ENCODE measurements around the gene KIRREL1.

The KIRREL1 gene

DNA sequence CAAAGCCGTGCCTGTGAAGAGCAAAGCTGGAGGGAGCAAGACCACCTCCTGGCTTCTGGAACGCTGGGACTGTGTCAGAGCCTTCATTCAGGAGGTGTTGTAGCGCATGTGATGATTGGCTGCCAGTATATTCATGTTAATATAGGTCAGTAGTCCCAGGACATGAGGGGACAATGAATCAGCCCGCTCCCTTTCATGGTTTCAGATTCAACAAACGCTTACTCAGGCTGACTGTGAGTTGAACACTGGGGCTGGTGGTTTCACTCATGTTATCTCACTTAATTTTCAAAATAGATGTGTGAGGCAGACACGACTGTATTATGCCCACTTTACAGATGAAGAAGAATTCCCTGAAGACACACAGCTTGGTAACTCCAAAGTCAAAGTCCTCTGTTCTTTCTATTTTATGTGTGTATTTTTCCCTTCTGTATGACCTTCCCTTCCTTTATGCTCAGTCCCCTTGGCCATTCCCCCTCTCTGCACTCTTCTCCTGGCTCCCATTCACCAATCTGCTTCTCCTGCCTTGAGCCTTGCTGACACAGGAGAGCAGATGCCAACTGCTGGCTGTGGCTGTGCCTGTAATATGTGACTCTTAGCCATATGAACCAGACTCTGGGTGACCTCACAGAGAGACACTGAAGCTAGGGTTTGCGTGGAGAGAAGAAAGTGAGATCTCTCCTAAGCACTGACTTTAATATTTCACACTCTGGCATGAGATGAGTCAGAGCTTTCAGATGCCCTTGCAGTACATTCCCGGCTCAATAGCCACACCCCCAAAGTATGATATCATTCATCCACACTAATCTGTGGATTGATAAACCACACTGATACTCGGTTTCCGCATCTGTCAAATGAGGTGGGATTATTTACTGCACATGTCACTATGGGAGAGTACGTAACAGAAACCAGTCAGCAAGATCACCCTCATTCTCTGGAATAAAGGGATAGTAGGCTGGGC is 31.4 kb upstream of the KIRREL1 start:
- no peak overlapping the region for H3K4me3 ChIP-seq (ENCODE audit: low read depth, low read length)
- TF ChIP-seq, protein P1, sequence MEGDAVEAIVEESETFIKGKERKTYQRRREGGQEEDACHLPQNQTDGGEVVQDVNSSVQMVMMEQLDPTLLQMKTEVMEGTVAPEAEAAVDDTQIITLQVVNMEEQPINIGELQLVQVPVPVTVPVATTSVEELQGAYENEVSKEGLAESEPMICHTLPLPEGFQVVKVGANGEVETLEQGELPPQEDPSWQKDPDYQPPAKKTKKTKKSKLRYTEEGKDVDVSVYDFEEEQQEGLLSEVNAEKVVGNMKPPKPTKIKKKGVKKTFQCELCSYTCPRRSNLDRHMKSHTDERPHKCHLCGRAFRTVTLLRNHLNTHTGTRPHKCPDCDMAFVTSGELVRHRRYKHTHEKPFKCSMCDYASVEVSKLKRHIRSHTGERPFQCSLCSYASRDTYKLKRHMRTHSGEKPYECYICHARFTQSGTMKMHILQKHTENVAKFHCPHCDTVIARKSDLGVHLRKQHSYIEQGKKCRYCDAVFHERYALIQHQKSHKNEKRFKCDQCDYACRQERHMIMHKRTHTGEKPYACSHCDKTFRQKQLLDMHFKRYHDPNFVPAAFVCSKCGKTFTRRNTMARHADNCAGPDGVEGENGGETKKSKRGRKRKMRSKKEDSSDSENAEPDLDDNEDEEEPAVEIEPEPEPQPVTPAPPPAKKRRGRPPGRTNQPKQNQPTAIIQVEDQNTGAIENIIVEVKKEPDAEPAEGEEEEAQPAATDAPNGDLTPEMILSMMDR (IDR thresholded peaks at IDR 0.05; ENCODE audit: low read depth, low read length, missing control alignments) = no peak
- DNase-seq (ENCODE audit: low read depth) = no peak

DNA sequence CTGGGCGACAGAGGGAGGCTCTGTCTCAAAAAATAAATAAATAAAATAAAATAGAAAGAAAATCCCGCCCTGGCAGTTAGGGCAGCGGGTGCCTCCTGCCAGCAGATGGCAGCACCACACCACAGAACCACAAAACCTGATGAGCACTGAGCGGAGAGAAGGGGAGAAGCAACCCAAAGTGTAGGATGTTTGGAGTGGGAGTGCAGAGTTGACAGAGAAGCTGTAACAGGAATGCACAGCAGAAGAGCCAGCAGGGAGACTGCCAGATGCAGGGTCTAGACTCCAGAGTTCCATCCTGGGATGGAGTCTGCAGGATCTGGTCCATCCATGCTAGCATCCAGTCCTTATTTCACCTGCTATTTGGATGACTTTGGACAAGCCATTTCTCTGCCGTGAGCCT is 29.7 kb upstream of the KIRREL1 start:
- no peak for DNase-seq (ENCODE audit: low read depth)
- TF ChIP-seq, protein P1 (IDR thresholded peaks at IDR 0.05; ENCODE audit: low read depth, low read length, missing control alignments) = peak; percentile 79
- H3K4me3 ChIP-seq (ENCODE audit: low read depth, low read length) = no peak overlapping the region

DNA sequence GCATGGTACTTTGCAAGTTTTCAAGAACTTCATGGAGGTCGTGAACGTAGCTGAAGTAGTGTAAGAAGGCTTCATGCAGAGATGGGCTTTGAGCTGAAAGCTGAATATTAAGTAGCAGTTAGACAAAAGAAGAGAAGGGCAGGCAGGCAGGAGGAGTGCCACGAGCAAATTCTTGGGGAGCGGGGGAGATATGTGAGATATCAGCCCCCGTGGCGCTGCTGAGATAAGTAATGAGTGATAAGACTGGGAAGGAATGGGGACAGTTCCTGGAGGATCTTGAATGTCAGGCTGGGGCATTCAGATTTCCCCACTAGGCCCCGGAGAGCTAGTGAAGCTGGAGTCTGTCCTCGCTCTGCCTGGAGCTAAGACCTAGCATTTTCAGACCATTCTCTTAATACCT is 27.9 kb upstream of the KIRREL1 start:
- no peak for DNase-seq (ENCODE audit: low read depth)
- no peak overlapping the region for H3K4me3 ChIP-seq (ENCODE audit: low read depth, low read length)
- TF ChIP-seq, protein P1 (IDR thresholded peaks at IDR 0.05; ENCODE audit: low read depth, low read length, missing control alignments) = no peak

DNA sequence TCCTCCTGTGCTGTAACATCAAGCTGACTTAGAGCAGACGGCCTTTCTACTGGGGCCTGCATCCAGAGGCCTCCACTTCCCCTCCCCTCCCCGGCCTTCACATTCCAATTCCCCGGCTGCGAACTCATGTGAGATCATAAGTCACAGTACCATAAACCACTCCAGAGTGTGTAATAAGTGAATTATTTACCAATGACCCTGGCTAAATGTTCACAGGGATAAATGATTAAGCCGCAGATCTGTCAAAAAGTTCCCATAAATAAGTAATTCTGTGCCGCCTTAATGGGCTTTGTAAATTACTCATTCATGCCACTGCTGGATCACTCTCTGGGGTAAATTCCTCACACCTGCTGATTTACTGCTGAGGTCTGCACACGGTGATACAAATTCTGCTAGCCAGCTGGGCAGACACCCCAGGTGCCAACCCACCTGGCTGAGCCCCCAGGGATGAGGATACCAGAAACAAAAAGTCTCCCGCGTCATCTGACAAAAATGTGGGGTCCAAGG is 27.4 kb upstream of the KIRREL1 start:
- DNase-seq (ENCODE audit: low read depth) = no peak
- H3K4me3 ChIP-seq (ENCODE audit: low read depth, low read length) = no peak overlapping the region
- TF ChIP-seq, protein P1 (IDR thresholded peaks at IDR 0.05; ENCODE audit: low read depth, low read length, missing control alignments) = no peak

DNA sequence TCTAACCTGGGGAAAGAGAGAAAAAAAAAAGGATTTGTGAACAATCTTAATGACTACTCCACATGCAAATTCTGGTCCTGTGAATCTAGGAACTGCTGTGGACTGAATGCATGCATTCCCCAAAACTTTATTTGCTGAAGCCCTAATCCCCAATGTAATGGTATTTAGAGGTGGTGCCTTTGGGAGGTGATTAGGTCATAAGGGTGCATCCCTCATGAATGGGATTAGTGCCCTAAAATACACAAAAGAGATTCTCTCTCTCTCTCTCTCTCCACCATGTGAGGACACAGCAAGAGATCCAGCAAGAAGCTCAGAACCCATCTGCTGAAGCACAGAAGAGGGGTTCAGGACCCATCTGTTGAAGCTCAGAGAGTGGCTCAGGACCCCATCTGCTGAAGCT is 26.2 kb upstream of the KIRREL1 start:
- no peak for DNase-seq (ENCODE audit: low read depth)
- H3K4me3 ChIP-seq (ENCODE audit: low read depth, low read length) = no peak overlapping the region
- TF ChIP-seq, protein P1 (IDR thresholded peaks at IDR 0.05; ENCODE audit: low read depth, low read length, missing control alignments) = no peak

DNA sequence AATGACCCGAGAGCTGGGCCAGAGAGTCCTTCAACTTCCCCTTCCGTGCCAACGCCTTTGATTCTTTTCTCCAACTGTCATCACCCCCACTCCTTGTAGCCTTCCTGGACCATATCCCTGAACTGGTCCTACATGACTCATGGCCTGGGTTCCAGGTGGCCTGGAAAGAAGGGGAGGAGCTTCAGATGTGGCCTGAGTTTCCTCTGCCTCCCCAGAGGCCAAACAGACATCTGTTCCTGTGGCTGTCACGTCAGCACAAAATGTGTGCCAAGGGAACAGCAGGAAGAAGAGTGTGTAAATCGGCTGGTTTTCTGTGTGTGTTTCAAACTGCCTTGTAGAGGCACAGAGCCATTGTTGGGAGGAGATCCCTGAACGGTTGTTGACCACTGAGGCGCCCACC is 24.9 kb upstream of the KIRREL1 start:
- no peak overlapping the region for H3K4me3 ChIP-seq (ENCODE audit: low read depth, low read length)
- TF ChIP-seq, protein P1 (IDR thresholded peaks at IDR 0.05; ENCODE audit: low read depth, low read length, missing control alignments) = no peak
- no peak for DNase-seq (ENCODE audit: low read depth)

Measured in GM12864 (cell line).